AG04450 (cell line): ENCODE results near the gene ASPM. TPM values are rescaled to one million over a fixed set of nuclear protein-coding genes. Genes with fewer than 3 reads are reported as not detected.

Experiments used
- CTCF ChIA-PET: fragments of 300-600, 350-600 bp; formaldehyde crosslinking; extraction: SDS; loops from one replicate; lab custom pipeline; 2022; ENCODE audit warnings: antibody characterized with exemption, inconsistent platforms; lab: Charles Lee
- POLR2A ChIA-PET: fragments of 350-600 bp; formaldehyde crosslinking; extraction: SDS; loops from one replicate; lab custom pipeline; 2021; ENCODE audit warnings: antibody characterized with exemption, inconsistent platforms; lab: Yijun Ruan, JAX
- DNase-seq: peaks from one replicate; pipeline ENCODE4 v3.0.0-alpha.2; 2011; ENCODE audit warnings: low read depth, low spot score
- H3K27ac ChIP-seq: one replicate; pipeline ENCODE4 v1.5.1; 2012; ENCODE audit warnings: low read depth, low read length, control low read depth
- H3K27me3 ChIP-seq: one replicate; pipeline ENCODE4 v1.6.0; 2012; ENCODE audit warnings: low read length; ENCODE audit not compliant: control insufficient read depth, insufficient read depth
- H3K4me3 ChIP-seq: 2 replicates; pipeline ENCODE4 v1.5.1; 2011; ENCODE audit warnings: mild to moderate bottlenecking, low read depth, low read length, control low read depth
- H3K9me3 ChIP-seq: 2 replicates; pipeline ENCODE4 v1.5.1; 2012; ENCODE audit warnings: low read length; ENCODE audit not compliant: control insufficient read depth, insufficient read depth
- CTCF ChIP-seq: IDR thresholded peaks from 2 replicates; pipeline ENCODE4 v1.5.1; 2011; ENCODE audit warnings: low read depth, low read length, control low read depth, inconsistent platforms
- polyA plus RNA-seq: library from polyadenylated mRNA; depleted of rRNA; stranded (reverse); fragments of >200 nt; gene quantifications from 2 replicates; pipeline ENCODE4 v1.2.3, GENCODE V29; 2011

The ASPM gene
- polyA plus RNA-seq, 1 experiment: 6.1 TPM

- no peak overlapping the region for H3K27ac ChIP-seq
- TF ChIP-seq CTCF: no peak
These were observed 22.1 kb downstream of the ASPM start for GRCh38 chr1:197124376-197124775.

GRCh38 chr1:197116156-197116555, 30.3 kb downstream of the ASPM start:
- H3K27me3 ChIP-seq: no peaks in the 10 kb centered on the region
- H3K9me3 ChIP-seq: no peaks in the 10 kb centered on the region
- no peak overlapping the region for H3K27ac ChIP-seq
- TF ChIP-seq CTCF: no peak
- ChIA-PET POLR2A (no interaction called here), CTCF (no interaction called here)
- DNase-seq: no peak
- no peak overlapping the region for H3K4me3 ChIP-seq

More at GRCh38 chr1:197124376-197124775, 22.1 kb downstream of the ASPM start:
- DNase-seq: no peak
- Histone ChIP-seq H3K27me3 (no peaks in the 10 kb centered on the region), H3K9me3 (no peaks in the 10 kb centered on the region), H3K4me3 (no peak overlapping the region)
- ChIA-PET CTCF (no interaction called here), POLR2A (no interaction called here)

- POLR2A ChIA-PET: interaction anchor here (0.5 kb wide), 1 partner anchor 20 kb away, joined by 7 read pairs; no protein-coding TSS in a partner anchor
These were observed 39.6 kb downstream of the ASPM start for GRCh38 chr1:197106869-197107268.

GRCh38 chr1:197103300-197103699, 43.2 kb downstream of the ASPM start:
- TF ChIP-seq CTCF: no peak
- Histone ChIP-seq H3K9me3 (no peaks in the 10 kb centered on the region), H3K27ac (no peak overlapping the region), H3K27me3 (no peaks in the 10 kb centered on the region), H3K4me3 (no peak overlapping the region)
- ChIA-PET POLR2A (no interaction called here), CTCF (interaction anchor here (1.1 to 1.4 kb wide), 2 partner anchors 75 to 297 kb away, joined by 3 to 4 read pairs; no protein-coding TSS in a partner anchor)
- peak; percentile 27 for DNase-seq

More at GRCh38 chr1:197106869-197107268, 39.6 kb downstream of the ASPM start:
- H3K27ac ChIP-seq: no peak overlapping the region
- TF ChIP-seq CTCF: no peak
- no peaks in the 10 kb centered on the region for H3K9me3 ChIP-seq
- no peak for DNase-seq
- no peak overlapping the region for H3K4me3 ChIP-seq
- CTCF ChIA-PET: no interaction called here
- H3K27me3 ChIP-seq: no peaks in the 10 kb centered on the region

GRCh38 chr1:197101978-197102377, 44.5 kb downstream of the ASPM start:
- Histone ChIP-seq H3K9me3 (no peaks in the 10 kb centered on the region), H3K4me3 (no peak overlapping the region)
- CTCF ChIA-PET: interaction anchor here (1.4 kb wide), 1 partner anchor 77 kb away, joined by 3 read pairs; no protein-coding TSS in a partner anchor

More at GRCh38 chr1:197101978-197102377, 44.5 kb downstream of the ASPM start:
- POLR2A ChIA-PET: no interaction called here
- no peak for TF ChIP-seq CTCF
- Histone ChIP-seq H3K27me3 (no peaks in the 10 kb centered on the region), H3K27ac (no peak overlapping the region)
- no peak for DNase-seq
